GM19238 (cell line): Measurements from ENCODE around the gene PRMT2.
A peak's percentile ranks its signal among the peaks of the same experiment; 100 is the strongest.

ENCODE experiments used
- DNase-seq: peaks from one replicate; pipeline ENCODE4 v3.0.0; 2011; ENCODE audit warnings: low spot score; ENCODE audit not compliant: insufficient read length

The PRMT2 gene

DNA sequence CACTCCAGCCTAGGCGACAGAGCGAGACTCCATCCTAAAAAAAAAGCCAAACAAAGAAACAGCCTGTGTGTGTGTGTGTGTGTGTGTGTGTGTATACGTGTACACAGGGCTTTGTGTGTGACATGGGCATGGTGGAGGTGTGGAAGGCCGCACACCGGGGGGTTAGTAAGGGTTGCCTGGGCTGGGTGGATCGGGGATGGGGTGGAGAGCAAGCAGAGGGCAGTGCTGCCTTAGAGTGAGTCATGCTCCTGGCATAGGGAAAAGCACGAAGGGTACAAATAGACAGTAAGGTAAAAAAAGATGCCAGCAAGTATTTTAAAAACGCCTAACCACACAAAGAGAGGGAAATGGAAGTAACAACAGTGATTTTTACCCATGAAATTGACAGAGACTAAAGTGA is 6.2 kb downstream of the PRMT2 start:
- no peak for DNase-seq

DNA sequence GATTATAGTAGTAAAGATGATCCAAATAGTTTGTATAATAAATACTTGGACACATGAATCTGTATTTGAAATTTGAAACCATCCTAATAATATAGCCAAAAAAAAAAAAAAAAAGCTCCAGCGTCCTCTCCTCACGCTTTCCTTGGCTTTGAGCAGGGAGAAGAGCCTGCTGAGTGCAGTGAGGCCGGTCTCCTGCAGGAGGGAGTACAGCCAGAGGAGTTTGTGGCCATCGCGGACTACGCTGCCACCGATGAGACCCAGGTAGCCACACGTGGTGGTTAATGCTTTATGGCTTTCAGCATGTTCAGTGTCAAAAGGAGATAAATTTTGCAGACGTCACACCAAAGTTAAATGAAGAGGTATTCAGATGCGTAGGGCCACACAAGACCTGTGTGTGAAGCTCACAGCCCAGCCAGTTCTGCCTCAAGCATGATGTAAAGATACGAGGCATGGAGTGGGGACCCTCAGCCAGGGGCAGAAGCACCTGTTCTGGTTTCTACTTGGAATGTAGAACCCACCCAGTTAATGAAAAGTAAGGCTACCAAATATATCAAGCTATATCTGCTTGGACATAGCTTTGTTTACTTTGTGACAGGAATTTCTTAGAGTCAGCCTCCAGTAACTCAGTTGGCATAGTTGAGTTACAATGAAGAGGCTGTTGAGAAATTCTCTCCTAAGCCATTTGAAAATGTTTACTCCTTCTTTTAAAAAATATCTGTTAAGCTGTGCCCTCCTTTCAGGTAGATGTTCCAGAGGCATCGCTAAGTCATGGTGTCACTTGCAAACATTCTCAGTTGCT is 8.1 kb downstream of the PRMT2 start:
- no peak for DNase-seq

DNA sequence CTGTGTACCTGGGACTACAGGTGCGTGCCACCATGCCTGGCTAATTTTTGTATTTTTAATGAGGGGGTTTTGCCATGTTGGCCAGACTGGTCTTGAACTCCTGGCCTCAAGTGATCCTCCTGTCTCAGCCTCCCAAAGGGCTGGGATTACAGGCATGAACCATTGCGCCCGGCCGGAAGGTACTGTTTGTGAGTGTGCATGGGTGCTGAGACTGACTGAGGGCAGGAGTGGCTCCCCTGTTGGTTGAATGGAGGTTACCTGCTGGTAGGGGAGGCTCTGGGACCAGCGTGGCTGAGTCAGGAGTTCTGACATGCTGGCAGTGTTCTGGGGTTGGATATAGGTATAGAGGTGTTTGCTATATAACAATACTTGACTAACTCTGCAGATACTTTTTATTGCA is 10.4 kb downstream of the PRMT2 start:
- no peak for DNase-seq

DNA sequence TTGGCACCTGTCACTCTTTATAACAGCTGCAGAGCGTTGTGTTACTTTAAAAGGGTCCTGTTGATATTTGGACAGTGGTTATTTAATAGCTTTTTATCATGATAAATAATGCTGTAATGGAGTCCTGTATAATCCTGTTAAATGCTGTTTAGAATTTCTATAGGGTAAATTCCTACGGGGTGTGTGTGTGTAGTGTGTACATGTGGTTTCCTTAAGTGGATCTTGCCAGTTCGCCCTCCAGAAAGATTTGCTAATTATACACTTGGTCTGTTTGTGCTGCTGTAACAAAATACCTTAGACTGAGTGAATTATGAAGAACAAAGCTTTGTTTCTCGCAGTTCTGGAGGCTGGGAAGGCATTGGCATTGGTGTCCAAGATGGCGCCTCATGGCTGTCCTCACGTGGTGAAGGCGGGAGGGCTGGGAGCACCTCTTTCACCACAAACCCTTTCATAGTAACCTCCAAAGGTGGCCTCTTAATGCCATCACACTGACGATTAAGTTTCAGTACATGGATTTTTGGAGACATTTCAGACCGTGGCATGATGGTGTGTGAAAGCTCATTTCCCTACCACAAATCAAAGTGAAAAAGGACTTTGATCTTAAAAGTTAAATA is 11.2 kb downstream of the PRMT2 start:
- no peak for DNase-seq

DNA sequence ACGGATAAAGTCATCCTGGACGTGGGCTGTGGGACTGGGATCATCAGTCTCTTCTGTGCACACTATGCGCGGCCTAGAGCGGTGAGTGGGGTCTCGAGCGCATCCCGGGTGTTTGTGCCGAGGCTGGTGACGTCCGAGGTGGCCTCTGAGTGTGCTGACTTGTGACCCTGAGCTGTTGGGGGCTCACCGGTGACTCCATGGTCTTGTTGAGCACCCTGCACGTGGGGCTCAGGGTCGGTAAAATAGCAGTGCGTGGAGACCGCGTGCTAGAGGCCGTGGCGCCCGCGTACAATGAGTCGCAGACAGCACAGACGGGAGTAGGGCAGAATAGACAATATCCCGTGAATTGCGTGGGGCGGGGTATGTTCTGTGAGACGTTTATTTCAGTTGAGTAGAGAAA is 13.1 kb downstream of the PRMT2 start:
- no peak for DNase-seq

DNA sequence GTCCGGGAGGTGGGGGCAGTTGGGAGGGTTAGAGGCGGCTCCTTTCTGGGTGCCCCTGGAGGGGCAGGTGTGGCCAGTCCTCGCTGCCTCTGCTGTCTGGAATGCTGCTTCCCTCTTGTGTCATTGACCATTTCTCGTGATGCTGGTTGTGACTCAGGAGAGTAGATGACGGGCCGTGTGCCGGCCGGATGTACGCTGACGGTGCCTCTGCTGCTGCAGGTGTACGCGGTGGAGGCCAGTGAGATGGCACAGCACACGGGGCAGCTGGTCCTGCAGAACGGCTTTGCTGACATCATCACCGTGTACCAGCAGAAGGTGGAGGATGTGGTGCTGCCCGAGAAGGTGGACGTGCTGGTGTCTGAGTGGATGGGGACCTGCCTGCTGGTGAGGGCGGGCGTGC is 13.9 kb downstream of the PRMT2 start:
- DNase-seq, result no peak

DNA sequence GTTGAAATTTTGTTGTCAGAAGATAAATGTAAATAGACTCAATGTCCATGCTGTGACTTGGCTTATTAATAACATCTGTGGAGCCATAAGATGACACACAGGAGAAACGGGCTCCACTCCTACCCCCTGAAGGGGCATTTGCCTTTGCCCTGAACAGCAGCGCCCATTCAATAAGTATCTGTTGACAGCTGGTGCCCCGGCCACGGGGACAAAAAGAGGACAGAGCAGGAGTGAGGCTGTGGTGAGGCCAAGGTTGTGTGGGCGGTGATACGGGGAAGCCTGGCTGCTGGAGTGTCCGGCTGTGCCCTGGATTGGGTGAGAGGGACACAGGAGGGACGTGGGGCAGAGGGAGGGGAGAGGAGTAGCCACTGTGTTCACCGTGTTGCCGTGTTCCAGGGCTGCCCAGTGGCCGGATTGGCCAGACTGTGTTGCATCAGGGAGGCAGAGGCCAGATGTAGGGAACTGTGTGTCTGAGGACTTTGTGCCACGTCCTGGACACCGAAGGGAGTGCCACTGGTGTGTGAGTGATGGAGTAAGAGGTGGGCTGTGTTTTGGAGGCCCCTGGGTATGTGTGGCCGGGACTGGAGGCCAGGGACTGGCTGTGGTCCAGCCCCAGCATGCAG is 15.1 kb downstream of the PRMT2 start:
- DNase-seq, result no peak

DNA sequence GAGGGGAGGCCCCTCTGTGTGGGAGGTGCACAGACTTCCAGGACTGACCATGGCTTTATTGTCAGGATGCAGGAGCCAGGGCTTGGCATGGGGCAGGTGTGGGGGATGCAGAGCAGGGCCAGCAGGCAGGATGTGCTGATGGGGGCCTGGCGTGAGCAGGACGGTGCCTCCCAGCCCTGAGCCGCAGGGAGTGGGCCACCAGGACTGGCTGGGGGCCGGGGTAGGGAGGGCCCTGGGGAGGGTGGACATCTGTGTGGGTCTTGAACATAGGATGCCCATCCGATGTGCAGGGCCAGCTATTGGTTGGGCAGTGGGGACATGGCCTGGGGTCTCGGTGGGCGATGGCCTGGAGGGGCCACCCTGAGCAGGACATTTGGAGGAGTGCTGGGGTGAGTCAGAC is 15.6 kb downstream of the PRMT2 start:
- DNase-seq, result no peak

DNA sequence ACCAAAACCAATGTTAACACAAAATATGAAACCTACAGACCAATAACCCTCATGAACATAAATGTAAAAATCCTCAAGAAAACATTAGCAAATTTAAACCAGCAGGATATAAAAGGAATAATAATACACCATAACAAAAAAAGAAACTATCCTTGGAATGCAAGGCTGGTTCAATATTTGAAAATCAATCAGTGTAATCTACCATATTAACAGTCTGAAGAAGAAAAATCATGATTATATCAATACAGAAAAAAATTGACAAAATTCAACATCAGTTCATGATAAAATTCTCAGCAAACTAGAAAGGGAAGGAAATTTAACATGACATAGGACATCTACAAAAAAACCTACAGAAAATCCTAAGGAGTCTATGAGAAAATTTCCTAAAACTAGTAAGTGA is 19.8 kb downstream of the PRMT2 start:
- no peak for DNase-seq

DNA sequence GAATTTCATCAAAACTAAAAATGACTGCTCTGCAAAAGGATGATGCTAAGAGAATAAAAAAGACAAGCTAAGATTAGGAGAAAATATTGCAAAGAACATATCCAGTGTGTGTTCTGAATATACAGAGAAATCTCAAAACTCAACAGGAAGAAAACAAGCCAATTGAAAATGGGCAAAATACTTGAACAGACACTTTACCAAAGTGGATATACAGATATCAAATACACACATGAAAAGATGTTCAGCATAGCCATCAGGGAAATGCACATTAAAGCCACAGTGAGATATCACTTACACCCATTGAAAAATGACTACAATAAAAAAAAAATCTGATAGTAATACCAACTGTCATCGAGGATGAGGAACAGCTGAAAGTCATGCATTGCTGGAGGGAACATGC is 21.3 kb downstream of the PRMT2 start:
- no peak for DNase-seq

DNA sequence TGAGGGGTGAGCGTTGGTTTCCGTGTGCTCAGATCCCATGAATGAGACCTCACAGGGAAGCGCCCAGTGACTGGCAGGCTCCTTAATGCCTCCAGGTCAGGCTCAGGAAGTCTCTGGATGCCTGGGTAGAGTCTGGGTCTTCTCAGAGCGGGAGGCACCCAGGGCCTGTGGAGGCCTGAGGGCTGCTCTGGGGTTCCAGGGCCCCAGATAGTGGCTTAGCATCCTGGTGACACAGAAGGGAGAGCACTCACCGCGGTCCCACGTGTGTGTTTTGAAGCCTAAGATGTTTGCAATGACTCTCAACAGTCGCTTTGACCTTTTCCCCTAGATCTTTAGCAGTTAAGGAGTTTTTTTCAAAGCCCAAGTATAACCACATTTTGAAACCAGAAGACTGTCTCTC is 25.0 kb downstream of the PRMT2 start:
- no peak for DNase-seq

DNA sequence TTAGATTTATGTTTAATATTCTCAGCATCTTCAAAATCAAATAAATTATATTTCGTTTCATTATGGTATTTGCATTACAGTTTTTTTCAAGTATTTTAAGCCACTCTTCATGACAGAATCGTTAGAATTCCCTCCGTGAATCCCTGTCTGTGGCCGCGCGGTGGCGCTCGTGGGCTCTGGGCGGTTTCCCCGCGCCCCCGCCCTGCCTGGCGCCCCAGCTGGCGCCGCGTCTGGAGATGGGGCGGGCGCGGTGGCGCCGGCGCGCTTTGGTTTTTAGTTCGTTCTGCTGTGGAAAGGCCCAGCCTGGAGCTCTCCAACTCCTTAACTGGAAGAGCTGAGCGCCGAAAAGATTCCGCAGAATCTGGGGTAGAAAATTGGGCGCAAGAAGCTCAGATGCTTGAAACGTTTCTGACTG is 25.7 kb downstream of the PRMT2 start:
- DNase-seq, result peak; percentile 47

DNA sequence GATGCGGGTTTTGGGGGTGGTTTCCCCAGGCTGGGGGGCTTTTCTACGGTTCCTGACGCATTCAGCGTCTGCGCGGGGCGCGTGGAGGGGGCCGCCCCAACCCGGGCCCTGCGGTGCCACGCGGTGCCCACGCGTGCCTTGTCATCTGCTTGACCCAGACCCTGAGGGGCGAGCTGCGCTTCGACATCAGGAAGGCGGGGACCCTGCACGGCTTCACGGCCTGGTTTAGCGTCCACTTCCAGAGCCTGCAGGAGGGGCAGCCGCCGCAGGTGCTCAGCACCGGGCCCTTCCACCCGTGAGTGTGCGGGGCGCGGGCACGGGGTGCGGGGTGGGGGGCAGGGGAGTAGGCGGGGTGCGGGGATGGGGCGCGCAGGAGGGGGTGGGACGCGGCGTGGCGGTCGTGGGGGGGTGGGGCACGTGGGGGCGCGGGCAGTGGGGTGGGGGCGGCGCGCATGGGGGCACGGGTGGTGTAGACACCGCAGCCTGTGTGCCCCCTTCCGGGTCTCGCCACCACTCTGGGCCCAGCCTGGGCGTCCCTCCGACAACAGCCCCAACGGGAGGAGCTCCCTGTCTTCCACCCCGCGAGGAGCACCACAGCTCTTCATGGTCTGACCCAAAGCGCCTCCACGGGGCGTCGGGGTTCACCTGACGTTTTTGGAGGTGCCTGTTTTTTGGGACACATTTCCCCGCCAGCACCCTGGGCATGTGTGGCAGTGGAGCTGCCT is 26.3 kb downstream of the PRMT2 start:
- no peak for DNase-seq

DNA sequence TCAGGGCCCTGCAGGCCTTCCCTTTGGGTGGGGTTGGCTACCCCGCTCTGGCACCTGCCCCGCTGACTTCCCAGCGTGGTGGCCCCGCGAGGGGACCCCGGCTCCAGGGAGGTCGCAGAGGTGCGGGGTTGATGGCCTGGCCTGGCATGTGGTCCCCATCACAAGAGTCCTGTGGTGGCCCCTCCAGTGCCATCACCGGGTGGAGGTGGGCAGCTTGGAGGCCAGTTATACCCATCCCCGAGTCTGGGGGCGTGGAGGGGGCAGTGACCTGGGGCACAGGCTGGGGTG is 26.8 kb downstream of the PRMT2 start:
- no peak for DNase-seq

DNA sequence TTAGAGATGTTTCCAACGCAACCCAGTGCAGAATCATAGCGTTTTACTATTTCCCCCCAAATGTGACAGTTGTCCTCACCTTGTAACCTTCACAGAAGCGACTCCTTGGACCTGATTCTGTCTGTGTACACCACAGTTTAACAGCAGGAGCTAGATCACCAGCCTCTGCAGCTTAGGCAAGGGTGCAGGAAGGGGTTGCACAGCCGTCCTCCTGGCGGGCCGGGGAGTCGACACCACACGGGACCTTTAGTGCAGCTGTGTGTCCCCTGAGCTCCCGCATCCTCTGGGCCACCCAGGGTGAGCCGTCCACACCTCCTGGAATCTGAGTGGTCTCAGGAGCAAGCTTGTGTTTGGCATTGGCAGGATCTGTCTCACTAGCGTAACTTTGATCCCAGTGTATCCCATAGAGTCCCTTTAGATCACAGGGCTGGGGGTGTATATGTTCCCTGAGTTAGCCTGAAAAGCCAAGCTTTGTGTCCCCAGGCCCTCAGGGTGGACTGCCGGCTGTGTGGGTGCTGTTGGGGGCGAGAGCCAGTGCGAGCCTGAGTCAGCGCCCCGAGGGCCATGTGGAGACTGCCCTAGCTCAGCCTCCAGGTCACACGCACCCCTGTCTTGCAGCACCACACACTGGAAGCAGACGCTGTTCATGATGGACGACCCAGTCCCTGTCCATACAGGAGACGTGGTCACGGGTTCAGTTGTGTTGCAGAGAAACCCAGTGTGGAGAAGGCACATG is 27.5 kb downstream of the PRMT2 start:
- DNase-seq, result no peak

DNA sequence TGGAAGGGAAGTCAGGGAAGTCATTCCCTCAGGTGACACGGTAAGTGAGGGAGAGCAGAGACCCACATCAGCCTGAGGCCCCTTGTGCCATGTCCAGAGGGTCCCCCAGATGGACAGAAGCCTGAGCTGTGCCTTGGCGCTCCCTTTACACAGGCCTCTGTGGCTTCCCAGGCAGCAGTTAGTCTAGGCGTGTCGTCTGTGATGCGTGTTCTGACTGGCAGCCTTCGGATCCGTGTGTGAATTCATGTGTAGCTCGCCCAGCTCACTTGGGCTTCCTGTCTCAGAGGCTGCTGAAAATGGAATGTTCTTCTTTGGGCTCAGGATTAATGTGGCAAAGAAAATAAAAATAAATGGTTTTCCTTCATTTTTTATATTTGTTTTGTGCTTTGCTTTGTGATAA is 28.3 kb downstream of the PRMT2 start:
- no peak for DNase-seq

DNA sequence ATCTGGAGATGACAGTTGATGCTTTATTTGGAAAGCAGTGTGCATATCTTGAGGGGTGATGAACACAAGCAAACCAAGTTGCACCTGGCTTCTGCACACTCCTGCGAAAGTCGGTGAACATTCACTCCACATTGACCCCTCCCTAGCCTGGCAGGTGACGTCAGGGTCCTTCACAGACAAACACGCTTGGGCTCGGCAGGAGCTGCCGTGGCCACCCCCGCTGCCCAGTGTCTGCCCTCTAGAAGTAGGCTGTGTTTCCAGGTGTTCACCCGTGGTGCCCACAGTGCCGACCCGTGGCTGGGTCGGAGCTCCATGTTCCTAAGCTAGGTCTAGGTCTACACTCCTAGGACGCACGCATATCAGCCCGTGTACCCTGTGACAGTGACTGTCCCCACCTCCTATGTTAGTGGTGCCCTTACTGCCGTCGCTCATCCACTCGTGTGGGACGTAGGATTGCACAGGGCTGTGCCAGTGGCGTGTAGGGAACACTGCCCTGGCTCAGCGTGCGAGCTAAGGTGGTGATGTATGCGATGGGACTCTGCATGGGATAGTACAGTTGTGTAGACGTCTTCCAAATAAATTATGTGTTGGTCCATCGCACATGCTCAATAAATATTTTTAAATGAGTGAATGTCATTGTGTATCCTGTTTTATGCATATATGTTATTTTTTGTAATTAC is 29.0 kb downstream of the PRMT2 start:
- DNase-seq, result no peak

DNA sequence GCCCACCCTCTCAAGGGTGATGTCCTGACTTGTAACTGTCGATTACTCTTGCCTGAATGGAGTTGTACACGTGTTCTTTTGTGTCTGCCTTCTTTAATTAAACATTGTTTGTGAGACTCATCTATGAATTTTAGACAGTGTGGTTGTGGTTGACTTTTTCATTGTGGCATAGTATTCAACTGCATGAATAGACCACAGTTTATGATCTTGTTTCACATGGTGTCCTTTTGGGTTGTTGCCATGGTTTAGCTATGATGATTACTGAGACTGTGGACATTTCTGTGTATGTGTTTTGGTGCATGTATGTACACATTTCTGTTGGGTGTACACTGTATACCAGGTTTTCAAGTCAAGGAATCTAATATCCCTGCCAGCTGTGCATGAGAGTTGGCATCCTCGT is 30.1 kb downstream of the PRMT2 start:
- DNase-seq, result no peak

DNA sequence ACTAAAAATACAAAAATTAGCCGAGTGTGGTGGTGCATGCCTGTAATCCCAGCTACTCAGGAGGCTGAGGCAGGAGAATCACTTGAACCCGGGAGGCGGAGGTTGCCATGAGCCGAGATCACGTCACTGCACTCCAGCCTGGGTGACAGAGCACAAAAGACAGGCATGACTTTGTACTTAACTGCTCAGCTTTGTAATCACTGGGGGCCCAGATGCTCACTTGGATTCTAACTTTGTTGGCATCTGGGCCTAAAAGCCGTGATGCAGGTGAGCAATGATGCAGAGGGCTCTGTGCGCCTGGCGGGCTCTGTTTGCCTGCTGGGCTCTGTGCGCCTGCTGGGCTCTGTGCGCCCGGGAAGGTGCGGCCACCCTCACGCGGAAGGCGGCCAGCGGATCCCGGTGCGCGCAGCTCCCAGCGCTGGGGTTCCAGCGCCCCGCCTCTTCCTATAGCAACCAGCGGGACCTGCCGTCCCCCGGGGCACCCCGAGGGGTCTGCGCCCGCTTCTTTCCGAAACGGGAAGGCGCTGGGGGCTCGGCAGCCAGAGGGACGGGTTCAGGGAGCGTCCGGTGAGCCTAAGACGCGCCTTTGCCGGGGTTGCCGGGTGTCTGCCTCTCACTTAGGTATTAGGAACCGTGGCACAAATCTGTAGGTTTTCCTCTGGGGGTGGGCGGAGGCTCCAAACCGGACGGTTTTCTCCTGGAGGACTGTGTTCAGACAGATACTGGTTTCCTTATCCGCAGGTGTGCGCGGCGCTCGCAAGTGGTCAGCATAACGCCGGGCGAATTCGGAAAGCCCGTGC is 31.7 kb downstream of the PRMT2 start:
- DNase-seq, result no peak

DNA sequence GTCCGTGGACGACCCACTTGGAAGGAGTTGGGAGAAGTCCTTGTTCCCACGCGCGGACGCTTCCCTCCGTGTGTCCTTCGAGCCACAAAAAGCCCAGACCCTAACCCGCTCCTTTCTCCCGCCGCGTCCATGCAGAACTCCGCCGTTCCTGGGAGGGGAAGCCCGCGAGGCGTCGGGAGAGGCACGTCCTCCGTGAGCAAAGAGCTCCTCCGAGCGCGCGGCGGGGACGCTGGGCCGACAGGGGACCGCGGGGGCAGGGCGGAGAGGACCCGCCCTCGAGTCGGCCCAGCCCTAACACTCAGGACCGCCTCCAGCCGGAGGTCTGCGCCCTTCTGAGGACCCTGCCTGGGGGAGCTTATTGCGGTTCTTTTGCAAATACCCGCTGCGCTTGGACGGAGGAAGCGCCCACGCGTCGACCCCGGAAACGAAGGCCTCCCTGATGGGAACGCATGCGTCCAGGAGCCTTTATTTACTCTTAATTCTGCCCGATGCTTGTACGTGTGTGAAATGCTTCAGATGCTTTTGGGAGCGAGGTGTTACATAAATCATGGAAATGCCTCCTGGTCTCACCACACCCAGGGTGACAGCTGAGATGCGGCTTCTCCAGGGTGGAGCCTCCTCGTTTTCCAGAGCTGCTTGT is 32.4 kb downstream of the PRMT2 start:
- no peak for DNase-seq
